Astrocyte (in vitro differentiated cells and primary cell): ENCODE measurements around the gene DRC7. TPM values are rescaled to one million over a fixed set of nuclear protein-coding genes. Genes with fewer than 3 reads are reported as not detected.

ENCODE experiments used
- DNase-seq: peaks from one replicate; pipeline ENCODE4 v3.0.0-alpha.2; 2010; ENCODE audit warnings: low read depth
- FAIRE-seq: peaks from 2 replicates; lab custom pipeline; 2011; peaks lifted over from hg19 to GRCh38; lab: Jason Lieb, UNC
- H2AFZ ChIP-seq: 2 replicates; pipeline ENCODE4 v1.6.0; 2012; ENCODE audit warnings: low read depth, low read length, inconsistent platforms
- H3K27ac ChIP-seq: 2 replicates; pipeline ENCODE4 v1.5.1; 2011; ENCODE audit warnings: low read depth, low read length, inconsistent platforms
- H3K27me3 ChIP-seq: 2 replicates; pipeline ENCODE4 v1.6.0; 2011; ENCODE audit warnings: low read length, inconsistent platforms; ENCODE audit not compliant: insufficient read depth
- H3K36me3 ChIP-seq: 2 replicates; pipeline ENCODE4 v1.5.1; 2011; ENCODE audit warnings: low read length, inconsistent platforms; ENCODE audit not compliant: insufficient read depth
- H3K4me1 ChIP-seq: 2 replicates; pipeline ENCODE4 v1.5.1; 2011; ENCODE audit warnings: low read length, inconsistent platforms; ENCODE audit not compliant: insufficient read depth
- H3K4me2 ChIP-seq: 2 replicates; pipeline ENCODE4 v1.6.0; 2012; ENCODE audit warnings: low read length, inconsistent platforms
- H3K4me3 ChIP-seq: 2 replicates; pipeline ENCODE4 v1.5.1; 2011; ENCODE audit warnings: low read depth, mild to moderate bottlenecking, low read length, inconsistent platforms; ENCODE audit not compliant: insufficient read depth
- H3K79me2 ChIP-seq: 2 replicates; pipeline ENCODE4 v1.6.0; 2012; ENCODE audit warnings: mild to moderate bottlenecking, low read length, inconsistent platforms; ENCODE audit not compliant: insufficient read depth
- H3K9ac ChIP-seq: 2 replicates; pipeline ENCODE4 v1.6.0; 2012; ENCODE audit warnings: mild to moderate bottlenecking, low read length, inconsistent platforms
- H3K9me3 ChIP-seq: 2 replicates; pipeline ENCODE4 v1.5.1; 2012; ENCODE audit warnings: low read depth, mild to moderate bottlenecking, low read length, inconsistent platforms; ENCODE audit not compliant: insufficient read depth
- H4K20me1 ChIP-seq: 2 replicates; pipeline ENCODE4 v1.6.0; 2012; ENCODE audit warnings: low read length, inconsistent platforms; ENCODE audit not compliant: insufficient read depth
- H3K27ac Mint-ChIP-seq: one replicate; pipeline ENCODE4 v1.8.0; 2021; ENCODE audit warnings: mild to moderate bottlenecking, mixed read lengths; ENCODE audit not compliant: unreplicated experiment
- H3K27me3 Mint-ChIP-seq: one replicate; pipeline ENCODE4 v1.8.0; 2021; ENCODE audit warnings: low read depth, mixed read lengths; ENCODE audit not compliant: unreplicated experiment
- H3K36me3 Mint-ChIP-seq: one replicate; pipeline ENCODE4 v1.8.0; 2021; ENCODE audit warnings: low read depth, mixed read lengths; ENCODE audit not compliant: unreplicated experiment
- H3K4me1 Mint-ChIP-seq: one replicate; pipeline ENCODE4 v1.8.0; 2021; ENCODE audit warnings: low read depth, mixed read lengths; ENCODE audit not compliant: unreplicated experiment
- H3K4me3 Mint-ChIP-seq: one replicate; pipeline ENCODE4 v1.8.0; 2021; ENCODE audit warnings: mild to moderate bottlenecking, moderate library complexity, mixed read lengths; ENCODE audit not compliant: unreplicated experiment
- H3K9me3 Mint-ChIP-seq: one replicate; pipeline ENCODE4 v1.8.0; 2021; ENCODE audit warnings: mild to moderate bottlenecking, mixed read lengths; ENCODE audit not compliant: unreplicated experiment
- EZH2 ChIP-seq: IDR thresholded peaks from 2 replicates; pipeline ENCODE4 v1.6.1; 2012; ENCODE audit warnings: mild to moderate bottlenecking, low read length, inconsistent platforms; ENCODE audit not compliant: insufficient read depth
- total RNA-seq: library from RNA; stranded (reverse); gene quantifications from 2 replicates; pipeline ENCODE4 v1.2.1, GENCODE V29; 2021
- TF ChIP-seq, protein P1 (sequence below): IDR thresholded peaks from 2 replicates; pipeline ENCODE4 v1.5.1; 2011; ENCODE audit warnings: low read depth, mild to moderate bottlenecking, inconsistent platforms, low read length, moderate library complexity; ENCODE audit not compliant: insufficient read depth

Gene DRC7
- total RNA-seq, 1 donor from 2014 or later = not detected

GRCh38 chr16:57680842-57681375 is 13.7 kb upstream of the DRC7 start:
- Histone ChIP-seq H3K9ac (no peak overlapping the region), H3K27me3 (peaks cover 7% of the 10 kb centered on the region), H3K27ac (no peak overlapping the region), H2AFZ (no peak overlapping the region), H3K4me1 (no peaks in the 10 kb centered on the region), H4K20me1 (no peaks in the 10 kb centered on the region), H3K4me3 (no peak overlapping the region), H3K36me3 (no peaks in the 10 kb centered on the region), H3K79me2 (no peaks in the 10 kb centered on the region), H3K9me3 (no peaks in the 10 kb centered on the region), H3K4me2 (no peak overlapping the region)
- no peaks in the 10 kb centered on the region for H3K36me3 Mint-ChIP-seq
- H3K4me1 Mint-ChIP-seq = peaks cover 7% of the 10 kb centered on the region
- H3K27me3 Mint-ChIP-seq = peaks cover 30% of the 10 kb centered on the region
- peaks cover 4% of the 10 kb centered on the region for H3K9me3 Mint-ChIP-seq
- no peak overlapping the region for H3K4me3 Mint-ChIP-seq
- FAIRE-seq (no peak), DNase-seq (no peak)
- TF ChIP-seq, protein P1, sequence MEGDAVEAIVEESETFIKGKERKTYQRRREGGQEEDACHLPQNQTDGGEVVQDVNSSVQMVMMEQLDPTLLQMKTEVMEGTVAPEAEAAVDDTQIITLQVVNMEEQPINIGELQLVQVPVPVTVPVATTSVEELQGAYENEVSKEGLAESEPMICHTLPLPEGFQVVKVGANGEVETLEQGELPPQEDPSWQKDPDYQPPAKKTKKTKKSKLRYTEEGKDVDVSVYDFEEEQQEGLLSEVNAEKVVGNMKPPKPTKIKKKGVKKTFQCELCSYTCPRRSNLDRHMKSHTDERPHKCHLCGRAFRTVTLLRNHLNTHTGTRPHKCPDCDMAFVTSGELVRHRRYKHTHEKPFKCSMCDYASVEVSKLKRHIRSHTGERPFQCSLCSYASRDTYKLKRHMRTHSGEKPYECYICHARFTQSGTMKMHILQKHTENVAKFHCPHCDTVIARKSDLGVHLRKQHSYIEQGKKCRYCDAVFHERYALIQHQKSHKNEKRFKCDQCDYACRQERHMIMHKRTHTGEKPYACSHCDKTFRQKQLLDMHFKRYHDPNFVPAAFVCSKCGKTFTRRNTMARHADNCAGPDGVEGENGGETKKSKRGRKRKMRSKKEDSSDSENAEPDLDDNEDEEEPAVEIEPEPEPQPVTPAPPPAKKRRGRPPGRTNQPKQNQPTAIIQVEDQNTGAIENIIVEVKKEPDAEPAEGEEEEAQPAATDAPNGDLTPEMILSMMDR = no peak
- TF ChIP-seq EZH2 = no peak
- no peak overlapping the region for H3K27ac Mint-ChIP-seq

DNA sequence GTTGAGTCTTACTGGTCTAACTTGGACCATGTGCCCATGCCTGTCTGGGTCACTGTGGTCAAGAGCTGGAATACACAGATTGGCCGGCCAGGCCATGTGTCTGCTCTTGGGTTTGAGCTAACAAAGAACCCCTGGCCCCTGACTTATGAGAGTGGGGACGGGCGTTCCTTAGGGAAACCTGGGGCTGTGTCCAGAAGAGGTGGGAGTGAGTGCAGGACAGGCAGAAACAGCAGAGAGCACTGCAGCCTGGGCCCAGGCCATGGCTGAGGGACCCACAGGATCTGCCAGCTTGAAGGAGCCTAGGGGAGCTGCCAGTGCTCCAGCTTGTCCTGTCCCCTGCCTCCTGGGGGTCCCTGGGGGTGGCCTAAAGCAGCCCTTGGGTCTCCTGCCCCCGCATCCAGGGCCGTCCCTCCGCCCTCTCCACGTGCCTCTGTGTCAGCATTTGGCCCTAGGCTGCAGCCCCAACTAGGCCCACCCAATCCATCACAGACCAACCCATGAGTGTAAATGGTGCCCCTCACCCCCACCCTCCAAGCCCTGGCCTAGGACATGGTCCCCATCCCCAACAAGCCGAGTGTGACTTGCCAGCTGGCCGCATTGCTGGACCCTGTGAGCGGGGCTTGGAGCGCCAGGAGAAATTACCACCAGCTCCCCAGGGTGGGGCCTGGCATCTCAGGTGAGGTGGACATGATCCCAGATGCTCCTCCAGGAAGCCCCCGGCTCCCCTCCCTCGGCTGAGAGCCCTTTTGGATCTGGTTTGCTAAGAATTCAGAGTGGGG is 12.5 kb upstream of the DRC7 start:
- H3K9me3 ChIP-seq = no peaks in the 10 kb centered on the region
- no peak overlapping the region for H3K4me2 ChIP-seq
- no peak for FAIRE-seq
- H3K9ac ChIP-seq = no peak overlapping the region
- Mint-ChIP-seq H3K4me3 (no peak overlapping the region), H3K4me1 (no peaks in the 10 kb centered on the region), H3K27ac (no peak overlapping the region), H3K27me3 (peaks cover 36% of the 10 kb centered on the region), H3K36me3 (no peaks in the 10 kb centered on the region), H3K9me3 (peaks cover 9% of the 10 kb centered on the region)
- no peaks in the 10 kb centered on the region for H4K20me1 ChIP-seq
- no peak for DNase-seq
- peaks cover 4% of the 10 kb centered on the region for H3K27me3 ChIP-seq
- H3K4me1 ChIP-seq = no peaks in the 10 kb centered on the region
- no peak overlapping the region for H3K27ac ChIP-seq
- no peak overlapping the region for H2AFZ ChIP-seq
- H3K36me3 ChIP-seq = no peaks in the 10 kb centered on the region
- TF ChIP-seq, protein P1 = no peak
- TF ChIP-seq EZH2 = no peak
- no peaks in the 10 kb centered on the region for H3K79me2 ChIP-seq
- H3K4me3 ChIP-seq = no peak overlapping the region
